Stimulated activated CD4-positive, alpha-beta T cell treated with anti-CD3 and anti-CD28 coated beads, Interleukin-15, amount 100 ng/mL, for 24 hours (primary cell): ENCODE data around the gene CNTN5.
"Not testable (repeated sequence)": the region's sequence is repeated elsewhere in the genome, so short reads cannot be mapped to it uniquely, and the experiment has no call there.

Source experiments
- DNase-seq: peaks from one replicate; pipeline ENCODE4 v3.0.0-alpha.2; 2020

Gene CNTN5

DNA sequence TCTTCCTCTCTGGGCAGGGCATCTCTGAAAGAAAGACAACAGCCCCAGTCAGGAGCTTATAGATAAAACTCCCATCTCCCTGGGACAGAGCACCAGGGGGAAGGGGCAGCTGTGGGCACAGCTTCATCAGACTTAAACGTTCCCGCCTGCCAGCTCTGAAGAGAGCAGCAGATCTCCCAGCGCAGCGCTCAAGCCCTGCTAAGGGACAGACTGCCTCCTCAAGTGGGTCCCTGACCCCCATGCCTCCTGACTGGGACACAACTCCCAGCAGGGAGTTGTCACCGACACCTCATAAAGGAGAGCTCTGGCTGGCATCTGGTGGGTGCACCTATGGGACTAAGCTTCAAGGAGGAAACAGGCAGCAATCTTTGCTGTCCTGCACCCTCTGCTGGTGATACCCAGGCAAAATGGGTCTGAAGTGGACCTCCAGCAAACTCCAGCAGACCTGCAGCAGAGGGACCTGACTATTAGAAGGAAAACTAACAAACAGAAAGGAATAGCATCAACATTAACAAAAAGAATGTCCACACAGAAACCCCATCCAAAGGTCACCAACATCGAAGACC lies 1236.6 kb downstream of the CNTN5 start:
- not testable (repeated sequence) for DNase-seq

DNA sequence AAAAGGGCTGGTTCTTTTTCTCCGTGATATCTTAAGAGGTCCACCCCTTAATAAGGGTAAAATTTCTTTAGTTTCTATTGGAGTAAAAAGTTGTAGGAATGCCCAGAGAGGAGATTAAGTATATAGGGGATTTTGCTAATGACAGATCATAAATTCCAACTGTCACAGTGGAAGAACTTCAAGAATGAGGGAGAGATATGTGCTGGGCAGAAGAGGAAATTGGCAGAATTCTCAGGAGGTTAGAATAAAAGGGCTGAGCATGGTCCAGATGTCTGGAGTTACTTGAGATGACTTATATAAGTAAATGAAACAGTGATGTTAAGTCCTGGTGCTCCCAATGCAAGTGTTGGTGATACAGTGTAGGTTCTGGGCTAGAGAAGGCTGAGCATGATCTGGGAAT lies 1248.8 kb downstream of the CNTN5 start:
- DNase-seq, result no peak

DNA sequence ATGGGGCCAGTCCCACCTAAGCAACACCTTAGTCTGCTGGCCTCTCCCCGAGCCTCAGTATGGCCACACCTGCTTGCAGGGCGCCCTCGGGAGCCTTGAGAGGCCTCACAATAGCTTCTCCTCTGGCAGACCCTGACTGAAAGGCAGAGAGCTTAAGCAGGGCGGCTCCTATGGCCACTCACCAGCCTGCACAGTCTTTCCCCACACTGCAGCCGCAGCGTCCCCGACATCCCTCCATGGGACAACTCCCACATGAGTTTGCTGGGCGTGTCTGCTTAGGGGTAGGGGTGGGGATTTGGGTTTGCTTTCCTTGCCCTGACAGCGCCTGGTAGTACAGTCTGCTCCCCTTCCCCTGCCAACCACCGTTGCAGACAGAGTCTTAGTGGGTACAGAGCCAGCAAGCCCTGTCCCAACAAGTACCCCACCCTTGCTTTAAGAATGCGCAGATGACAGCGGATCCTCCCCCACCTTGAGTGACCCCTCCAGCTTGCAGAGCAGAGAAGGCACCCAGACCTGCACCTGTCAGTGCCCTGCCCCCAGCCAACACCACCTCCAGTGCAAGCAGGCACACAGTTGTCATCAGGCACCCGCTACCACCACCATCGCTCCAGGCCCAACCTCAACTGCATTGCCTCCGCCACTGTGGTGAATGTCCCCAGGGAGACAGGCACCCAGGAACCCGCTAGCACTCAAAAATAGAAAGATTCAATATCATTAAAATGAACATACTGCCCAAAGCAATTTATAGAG lies 1252.5 kb downstream of the CNTN5 start:
- no peak for DNase-seq

DNA sequence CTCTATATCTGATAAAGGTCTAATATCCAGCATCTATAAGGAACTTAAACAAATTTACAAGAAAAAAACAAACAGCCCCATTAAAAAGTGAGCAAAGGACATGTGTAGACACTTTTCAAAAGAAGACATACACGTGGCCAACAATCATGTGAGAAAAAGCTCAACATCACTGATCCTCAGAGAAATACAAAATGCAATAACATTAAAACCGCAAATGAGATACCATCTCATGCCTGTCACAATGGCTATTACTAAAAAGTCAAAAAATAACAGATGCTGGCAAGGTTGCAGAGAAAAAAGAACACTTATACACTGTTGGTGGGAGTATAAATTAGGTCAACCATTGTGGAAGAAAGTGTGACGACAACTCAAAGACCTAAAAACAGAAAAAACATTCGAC lies 1253.7 kb downstream of the CNTN5 start:
- not testable (repeated sequence) for DNase-seq

DNA sequence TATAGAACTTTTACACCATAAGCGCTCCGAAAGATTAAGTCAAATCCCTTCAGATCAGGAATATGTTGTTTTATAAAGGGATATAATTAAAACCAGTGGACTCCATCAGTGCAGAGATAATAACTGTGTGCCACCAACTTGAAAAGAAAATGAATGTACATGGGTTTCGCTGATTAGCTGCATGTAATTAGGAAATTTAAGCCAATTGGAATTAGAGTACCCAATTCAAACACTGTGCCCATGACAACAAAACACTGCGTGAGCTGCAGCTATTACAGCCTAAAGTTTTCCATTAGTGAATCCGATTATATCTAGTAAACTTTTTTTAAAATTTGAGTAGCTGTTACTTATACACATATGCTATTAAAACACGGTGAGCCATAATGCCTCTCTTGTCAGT lies 1274.0 kb downstream of the CNTN5 start:
- no peak for DNase-seq

DNA sequence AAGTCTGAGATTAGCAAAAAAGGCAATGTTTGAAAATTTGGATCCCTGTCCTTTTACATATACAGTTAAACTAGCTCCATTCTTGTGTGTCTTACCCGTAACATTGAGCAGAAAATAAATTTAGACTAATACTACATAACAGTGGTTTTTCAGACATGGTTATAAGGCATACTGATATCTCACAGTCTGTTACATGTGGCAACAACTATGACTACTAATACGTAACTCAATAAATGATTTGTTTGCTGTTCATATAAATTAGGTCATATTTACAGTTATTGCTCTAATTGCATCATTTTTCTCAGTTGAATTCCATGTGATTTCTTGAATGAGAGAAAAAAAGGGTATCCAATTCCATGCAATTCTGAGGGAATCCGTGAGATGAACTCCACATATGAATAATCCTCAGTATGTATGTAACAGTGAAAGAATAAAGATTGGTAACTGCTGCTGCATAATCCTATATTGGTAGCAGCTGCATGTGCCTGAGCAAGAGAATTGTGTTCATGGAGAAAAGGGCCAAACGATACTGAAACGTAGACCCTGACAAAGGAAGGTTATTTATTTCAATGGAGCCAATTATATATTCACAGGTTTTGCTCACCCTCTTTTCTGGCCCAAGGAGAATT lies 1275.4 kb downstream of the CNTN5 start:
- DNase-seq, result no peak

DNA sequence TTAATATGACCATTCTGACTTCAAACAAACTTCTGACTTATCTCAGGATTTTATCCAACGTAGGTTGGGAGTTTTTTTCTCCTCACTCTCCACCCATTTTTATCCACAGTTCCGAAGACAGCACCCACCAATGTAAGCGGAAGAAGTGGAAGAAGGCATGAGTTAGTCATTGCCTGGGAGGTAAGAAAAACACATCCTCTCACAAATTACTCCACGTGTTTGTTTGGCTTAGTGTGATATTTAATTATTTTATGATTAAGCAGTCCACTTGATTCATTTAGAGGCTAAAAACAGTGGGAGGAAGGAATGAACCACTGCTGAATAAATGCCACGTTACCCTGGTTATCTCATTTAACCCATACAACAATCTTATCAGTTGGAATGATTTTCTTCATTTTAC lies 1276.8 kb downstream of the CNTN5 start:
- no peak for DNase-seq

DNA sequence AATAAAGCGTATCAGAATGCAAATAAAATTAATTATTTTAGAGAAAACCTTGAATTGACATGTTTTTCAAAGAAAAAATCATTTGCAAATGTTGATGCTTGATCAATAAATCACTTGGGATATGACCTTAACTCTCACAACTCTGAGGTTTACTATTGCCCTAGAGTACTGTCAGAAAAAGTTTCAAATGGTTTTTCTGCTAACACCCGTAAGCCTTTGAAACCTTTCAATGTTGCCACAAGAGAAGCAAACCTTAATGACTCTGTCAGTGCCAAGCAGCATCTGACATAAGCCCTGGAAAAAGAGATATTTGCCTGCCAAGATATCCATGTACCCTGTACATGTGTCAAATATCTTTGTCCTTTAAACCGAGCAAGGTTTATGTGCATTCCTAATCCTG lies 1282.1 kb downstream of the CNTN5 start:
- no peak for DNase-seq

DNA sequence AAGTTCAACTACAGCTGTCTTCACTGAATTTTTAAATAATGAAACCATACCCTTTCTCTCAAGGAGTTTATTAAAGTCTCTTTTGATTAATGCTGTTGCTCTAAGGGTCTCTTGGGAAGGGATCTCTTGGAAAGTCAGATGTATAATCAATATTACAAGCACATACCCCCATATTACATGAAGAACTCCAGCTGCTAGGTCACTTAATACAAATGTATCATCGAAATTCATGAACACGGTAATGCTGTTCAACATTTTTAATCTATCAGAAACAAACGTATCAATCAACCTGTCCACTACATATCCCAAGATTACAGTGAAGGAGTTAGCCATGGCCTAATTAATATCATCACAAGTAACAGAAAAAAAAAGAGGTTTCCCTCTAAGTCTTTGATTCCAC lies 1283.1 kb downstream of the CNTN5 start:
- no peak for DNase-seq

DNA sequence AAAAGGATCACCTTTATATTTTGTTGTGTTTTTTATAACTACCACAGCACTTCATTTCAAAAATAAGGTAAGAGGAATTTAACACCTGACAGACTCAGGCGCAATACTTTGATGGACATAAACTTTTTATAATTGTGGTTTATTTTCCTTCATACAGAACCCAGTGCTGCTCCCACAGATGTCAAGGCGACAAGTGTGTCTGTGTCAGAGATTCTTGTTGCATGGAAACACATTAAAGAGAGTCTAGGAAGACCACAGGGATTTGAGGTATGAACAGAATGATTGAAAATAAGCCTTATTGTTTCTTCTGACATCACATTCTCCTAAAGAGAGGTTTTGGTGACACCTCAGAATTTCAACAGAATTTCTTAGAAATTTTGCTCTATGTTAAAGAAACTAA lies 1287.5 kb downstream of the CNTN5 start:
- DNase-seq, result no peak

DNA sequence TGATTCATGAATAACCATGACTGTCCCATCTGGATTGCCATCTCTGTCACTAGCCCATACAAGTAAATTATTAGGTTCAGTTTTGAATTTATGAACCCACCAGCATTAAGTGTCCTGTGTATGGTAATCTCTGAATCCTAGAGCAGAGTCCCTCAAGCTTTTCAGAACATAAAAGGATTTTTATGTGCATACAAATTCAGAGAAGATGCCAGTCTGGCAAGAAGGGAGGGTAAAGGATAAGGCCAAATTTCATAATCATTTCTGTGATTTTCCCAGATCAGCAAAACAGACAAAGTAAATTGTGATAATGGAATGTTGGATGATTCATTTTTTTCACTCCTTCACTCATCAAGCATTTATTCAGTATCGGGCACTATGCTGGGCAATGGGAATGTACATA lies 1295.2 kb downstream of the CNTN5 start:
- no peak for DNase-seq

DNA sequence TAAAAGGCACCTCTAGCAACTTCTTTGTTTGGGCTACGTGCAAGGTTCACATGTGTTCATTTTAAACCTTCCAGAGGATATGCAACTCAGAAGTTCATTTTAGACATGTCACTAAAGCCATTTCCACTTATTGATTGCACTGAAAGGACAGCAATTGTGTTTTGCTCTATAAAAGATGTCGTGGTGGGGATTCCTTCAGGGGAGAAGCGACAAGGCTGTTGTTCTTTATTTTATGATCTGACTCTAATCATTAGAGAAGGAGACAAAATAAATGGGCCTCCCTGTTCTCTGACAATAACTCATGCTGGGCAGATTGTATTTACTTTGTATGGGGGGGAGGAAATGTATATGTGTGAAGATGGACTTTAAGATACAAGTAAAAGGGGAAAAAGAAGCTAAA lies 1296.2 kb downstream of the CNTN5 start:
- DNase-seq, result no peak

DNA sequence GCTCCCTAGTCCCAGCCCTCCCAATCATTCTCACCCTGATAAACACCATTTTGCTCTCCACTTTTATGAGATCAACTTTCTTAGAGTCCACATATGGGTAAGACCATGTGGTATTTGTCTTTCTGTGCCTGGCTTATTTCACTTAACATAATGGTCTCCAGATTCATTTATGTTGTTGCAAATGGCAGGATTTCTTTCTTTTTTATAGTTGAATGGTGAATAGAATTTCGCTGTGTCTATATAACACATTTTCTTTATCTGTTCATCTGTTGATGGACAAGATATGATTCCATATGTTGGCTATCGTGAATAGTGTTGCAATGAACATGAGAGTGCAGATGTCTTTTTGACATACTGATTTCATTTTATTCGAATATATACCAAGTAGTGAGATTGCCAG lies 1298.9 kb downstream of the CNTN5 start:
- DNase-seq, result no peak

DNA sequence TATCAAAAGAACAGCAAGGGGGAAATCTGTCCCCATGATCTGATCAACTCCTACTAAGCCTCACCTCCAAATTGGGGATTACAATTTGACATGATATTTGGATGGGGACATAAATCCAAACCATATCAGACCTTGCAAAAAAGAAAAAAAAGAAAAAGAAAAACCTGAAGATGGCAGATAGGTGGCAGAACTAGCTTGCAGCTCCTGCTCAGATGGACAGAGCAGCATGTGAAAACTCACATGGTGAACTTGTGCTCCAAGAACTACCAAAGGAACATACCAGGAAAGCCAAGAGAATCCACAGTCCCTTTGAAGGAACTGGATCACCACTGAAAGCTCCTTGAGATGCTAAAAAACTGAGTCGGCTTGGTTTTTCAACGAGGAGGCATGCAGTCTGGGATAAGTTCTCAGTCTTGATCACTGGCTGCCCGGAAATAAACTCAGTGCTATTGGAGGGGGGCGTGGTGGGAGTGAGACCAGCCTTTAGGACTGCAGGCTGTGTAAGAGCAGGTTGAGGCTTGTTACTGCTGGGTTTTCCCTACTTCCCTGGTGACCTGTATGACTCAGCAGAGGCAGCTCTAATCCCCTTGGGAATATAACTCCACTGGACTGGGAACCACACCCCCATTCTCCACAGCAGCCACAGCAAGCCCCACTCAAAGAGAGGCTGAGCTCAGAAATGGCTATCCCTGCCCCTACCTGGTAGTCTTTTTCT lies 1308.0 kb downstream of the CNTN5 start:
- no peak for DNase-seq

DNA sequence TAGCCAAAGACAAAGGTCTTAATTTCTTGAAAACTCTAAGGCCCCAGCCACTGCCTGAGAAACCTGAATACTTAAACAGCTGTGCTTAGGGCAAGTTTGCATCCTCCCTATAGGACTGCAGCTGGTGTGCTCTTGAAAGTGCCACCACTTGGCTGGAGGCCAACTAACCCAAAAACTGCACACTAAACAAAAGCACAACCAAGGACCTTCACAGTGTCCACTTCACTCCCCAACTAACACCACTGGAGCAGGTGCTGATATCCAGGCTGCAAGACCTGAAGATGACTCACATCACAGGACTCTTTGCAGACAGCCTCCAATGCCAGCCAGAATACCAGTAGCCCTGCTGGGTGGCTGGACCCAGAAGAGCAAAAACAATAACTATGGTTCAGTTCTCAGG lies 1308.6 kb downstream of the CNTN5 start:
- DNase-seq, result no peak

DNA sequence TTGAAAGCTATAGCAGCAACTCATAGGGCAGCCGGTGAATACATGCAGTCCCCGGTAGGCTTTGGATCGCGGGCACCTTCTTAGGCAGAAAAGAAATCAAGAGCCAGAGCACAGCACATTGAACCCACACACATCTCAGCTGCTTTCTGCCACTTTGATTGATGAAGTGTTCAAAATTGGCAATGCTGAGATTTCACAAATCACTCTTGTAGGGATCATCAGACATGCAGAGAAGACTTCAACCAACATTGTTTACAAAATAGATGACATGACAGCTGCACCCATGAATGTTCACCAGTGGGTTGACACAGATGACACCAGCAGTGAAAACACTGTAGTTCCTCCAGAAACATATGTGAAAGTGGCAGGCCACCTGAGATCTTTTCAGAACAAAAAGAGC lies 1316.1 kb downstream of the CNTN5 start:
- DNase-seq, result no peak

DNA sequence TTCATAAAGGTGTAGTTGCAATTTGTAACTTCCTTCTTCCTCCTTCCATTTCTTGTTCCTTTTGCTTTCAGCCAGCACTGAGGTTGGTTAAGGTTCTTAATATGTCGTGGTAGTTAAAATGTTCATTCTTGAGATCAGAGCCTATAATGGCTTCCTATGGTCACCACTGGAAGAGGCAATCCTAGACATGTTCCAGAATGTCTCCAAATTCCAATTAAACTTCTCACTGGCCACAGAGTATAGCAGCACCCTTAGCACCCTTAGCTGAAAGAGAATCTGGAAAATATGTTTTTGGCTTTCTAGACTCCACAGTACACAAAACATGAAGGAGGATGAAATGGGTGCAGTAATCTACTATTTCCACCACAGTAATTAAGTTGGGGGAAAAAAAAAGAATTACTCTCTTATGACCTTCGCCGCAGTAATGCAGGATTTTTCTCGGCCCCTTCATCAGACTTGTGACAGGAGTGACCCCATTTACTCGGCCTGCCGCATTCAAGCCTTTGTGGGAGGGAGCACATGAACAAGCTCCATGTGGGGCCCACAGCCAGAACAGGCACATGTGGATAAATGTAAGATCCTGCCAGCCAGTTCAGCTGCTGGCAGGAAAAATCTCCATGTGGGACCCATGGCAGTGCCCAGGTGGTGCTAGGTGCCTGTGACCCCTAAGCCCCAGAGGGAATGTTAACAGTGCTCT lies 1317.5 kb downstream of the CNTN5 start:
- DNase-seq, result no peak

DNA sequence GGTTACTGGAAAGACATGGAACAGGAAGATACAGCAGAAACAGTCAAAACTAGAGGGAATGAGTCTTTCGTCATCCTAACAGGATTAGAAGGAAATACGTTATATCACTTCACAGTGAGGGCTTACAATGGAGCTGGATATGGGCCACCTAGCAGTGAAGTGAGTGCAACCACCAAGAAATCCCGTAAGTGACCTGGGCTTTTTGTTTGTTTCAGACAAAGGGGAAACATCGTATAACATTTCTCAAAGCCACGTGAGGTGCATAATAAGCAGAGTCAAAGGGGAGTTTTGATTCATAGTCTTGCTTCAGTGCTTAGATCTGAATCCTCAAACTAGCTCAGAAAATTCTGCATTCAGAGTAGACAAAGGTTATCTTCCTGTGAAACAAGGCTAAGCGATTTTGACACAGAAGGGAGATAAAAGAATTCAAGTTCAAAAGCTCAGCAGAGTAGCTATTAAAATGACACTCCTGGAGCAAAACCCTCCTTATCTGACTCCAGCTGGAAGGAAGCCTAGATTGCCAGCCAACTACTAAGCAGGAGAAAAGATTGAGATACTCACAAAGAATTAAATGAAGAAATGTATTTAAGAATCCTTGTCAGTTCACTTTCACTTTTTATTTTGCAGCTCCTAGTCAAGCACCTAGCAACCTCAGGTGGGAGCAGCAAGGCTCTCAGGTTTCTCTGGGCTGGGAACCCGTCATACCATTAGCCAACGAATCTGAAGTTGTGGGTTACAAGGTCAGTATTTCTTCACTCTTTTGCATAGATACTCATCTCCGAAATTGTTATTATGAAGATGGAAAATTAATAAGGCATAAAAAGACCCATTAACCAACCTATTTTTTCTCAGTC lies 1319.9 kb downstream of the CNTN5 start:
- DNase-seq, result no peak

DNA sequence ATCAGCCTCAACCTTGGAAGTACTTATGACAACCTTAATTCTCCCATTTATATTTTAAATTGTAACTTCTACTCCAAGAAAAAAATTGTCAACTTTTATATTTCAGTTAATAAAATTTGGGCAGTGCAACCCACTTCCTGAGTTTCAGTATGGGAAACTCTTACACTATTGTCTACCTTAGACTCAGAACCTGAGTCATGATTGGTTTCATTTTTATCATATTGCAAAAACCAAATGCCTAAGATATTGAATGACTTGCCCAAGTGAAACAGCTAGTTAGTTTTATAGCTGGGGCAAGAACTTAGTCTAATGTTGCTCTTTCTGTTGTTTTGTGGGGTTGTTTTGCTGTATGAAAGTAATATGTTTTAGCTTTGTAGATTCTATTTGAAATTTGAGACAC lies 1332.3 kb downstream of the CNTN5 start:
- DNase-seq, result no peak

DNA sequence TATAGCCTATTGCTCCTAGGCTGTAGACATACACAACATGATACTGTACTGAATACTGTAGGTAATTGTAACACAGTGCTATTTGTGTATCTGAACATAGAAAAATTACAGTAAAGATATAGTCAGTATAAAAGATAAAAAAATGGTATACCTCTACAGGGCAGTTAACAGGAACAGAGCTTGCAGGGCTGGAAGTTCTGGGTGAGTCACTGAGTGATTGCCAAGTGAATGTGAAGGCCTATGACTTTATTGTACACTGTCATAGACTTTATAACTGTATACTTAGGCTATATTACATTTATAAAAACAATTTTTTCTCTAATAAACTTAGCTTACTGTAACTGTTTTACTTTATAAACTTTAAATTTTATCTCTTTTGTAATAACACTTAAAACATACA lies 1334.0 kb downstream of the CNTN5 start:
- no peak for DNase-seq

DNA sequence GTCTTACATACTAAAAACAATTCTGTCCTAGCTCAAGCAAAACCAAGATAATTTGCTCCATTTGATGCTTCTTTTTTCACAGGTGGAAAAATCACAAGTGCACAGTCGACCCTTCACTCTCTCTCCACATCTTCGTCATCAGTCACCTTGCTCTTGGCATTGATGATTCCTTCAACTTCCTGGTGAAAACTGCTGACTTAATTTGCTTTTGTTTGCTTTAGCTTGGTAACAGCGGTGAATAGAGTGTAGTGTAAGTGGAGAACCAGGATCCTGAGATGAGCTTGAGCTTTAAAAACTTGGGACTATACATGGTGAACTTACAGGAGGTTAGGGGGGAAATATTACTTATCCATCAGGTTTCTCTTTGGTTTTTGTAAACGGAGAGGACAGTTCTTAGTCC lies 1335.3 kb downstream of the CNTN5 start:
- no peak for DNase-seq

DNA sequence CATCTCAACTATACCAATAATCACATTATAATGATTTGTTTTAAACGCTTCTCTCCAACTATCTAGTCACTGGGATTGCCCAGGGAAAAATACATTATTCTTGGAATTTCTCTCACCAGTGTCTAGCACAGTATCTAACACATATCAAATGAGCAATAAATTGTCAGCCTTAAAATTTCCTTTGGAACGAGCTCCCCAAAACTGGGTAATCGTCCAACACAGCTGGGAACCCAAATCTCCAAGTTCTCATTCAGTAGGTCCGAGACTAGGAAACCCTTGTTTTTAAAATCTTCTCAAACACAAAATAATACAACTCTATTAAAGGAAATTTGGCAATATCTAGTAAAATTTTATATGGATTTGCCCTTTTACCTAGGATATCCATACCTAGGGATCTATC lies 1338.5 kb downstream of the CNTN5 start:
- no peak for DNase-seq
